ENCODE measurements around the gene TNFSF13B.
A peak's percentile ranks its signal among the peaks of the same experiment; 100 is the strongest.
"Not testable (repeated sequence)": the region's sequence is repeated elsewhere in the genome, so short reads cannot be mapped to it uniquely, and the experiment has no call there.

The TNFSF13B gene

DNA sequence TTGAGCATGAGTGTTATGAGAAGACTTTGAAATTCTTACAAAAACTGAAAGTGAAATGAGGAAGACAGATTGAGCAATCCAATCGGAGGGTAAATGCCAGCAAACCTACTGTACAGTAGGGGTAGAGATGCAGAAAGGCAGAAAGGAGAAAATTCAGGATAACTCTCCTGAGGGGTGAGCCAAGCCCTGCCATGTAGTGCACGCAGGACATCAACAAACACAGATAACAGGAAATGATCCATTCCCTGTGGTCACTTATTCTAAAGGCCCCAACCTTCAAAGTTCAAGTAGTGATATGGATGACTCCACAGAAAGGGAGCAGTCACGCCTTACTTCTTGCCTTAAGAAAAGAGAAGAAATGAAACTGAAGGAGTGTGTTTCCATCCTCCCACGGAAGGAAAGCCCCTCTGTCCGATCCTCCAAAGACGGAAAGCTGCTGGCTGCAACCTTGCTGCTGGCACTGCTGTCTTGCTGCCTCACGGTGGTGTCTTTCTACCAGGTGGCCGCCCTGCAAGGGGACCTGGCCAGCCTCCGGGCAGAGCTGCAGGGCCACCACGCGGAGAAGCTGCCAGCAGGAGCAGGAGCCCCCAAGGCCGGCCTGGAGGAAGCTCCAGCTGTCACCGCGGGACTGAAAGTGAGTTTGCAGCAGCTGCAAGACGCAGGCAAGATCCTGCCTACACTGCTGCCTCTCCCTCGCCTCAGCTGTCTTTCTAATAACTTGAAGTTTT is at the start of gene TNFSF13B:
TNFSF13B (plus strand) TSS at position 118 of the 728 bp plus-strand sequence; CDS start at position 296, 178 bp downstream.
- Mint-ChIP-seq H3K36me3 (peaks cover 1% of the 10 kb centered on the region), H3K27me3 (no peaks in the 10 kb centered on the region), H3K27ac (peak within 1 kb of the TSS; percentile 73), H3K9me3 (no peaks in the 10 kb centered on the region), H3K4me3 (peak within 1 kb of the TSS; percentile 69), H3K4me1 (peaks cover 34% of the 10 kb centered on the region)
- peak; percentile 88 for ATAC-seq

GRCh38 chr13:108220041-108220440 is 49.5 kb upstream of the TNFSF13B start:
- no peaks in the 10 kb centered on the region for H3K27me3 Mint-ChIP-seq
- no peaks in the 10 kb centered on the region for H3K9me3 Mint-ChIP-seq
- H3K36me3 Mint-ChIP-seq, result no peaks in the 10 kb centered on the region
- no peak for ATAC-seq
- H3K4me1 Mint-ChIP-seq, result peaks cover 42% of the 10 kb centered on the region
- H3K27ac Mint-ChIP-seq, result peak overlapping the region; percentile 97
- H3K4me3 Mint-ChIP-seq, result peak overlapping the region; percentile 15

- Mint-ChIP-seq H3K36me3 (no peaks in the 10 kb centered on the region), H3K4me1 (peaks cover 46% of the 10 kb centered on the region), H3K9me3 (no peaks in the 10 kb centered on the region), H3K27ac (no peak overlapping the region), H3K4me3 (no peak overlapping the region), H3K27me3 (no peaks in the 10 kb centered on the region)
- no peak for ATAC-seq
These were observed 45.6 kb upstream of the TNFSF13B start for GRCh38 chr13:108223687-108224503.

GRCh38 chr13:108225440-108225839 is 44.1 kb upstream of the TNFSF13B start:
- Mint-ChIP-seq H3K27me3 (no peaks in the 10 kb centered on the region), H3K4me3 (no peak overlapping the region), H3K27ac (peak overlapping the region; percentile 7), H3K9me3 (no peaks in the 10 kb centered on the region), H3K36me3 (peaks cover 13% of the 10 kb centered on the region), H3K4me1 (peaks cover 36% of the 10 kb centered on the region)
- ATAC-seq, result no peak

GRCh38 chr13:108226184-108226583 is 43.3 kb upstream of the TNFSF13B start:
- Mint-ChIP-seq H3K9me3 (no peaks in the 10 kb centered on the region), H3K4me1 (peaks cover 34% of the 10 kb centered on the region), H3K27ac (peak overlapping the region; percentile 7), H3K4me3 (no peak overlapping the region), H3K27me3 (no peaks in the 10 kb centered on the region), H3K36me3 (peaks cover 16% of the 10 kb centered on the region)
- ATAC-seq, result peak; percentile 50

GRCh38 chr13:108227651-108228272 is 41.8 kb upstream of the TNFSF13B start:
- Mint-ChIP-seq H3K4me1 (peaks cover 40% of the 10 kb centered on the region), H3K4me3 (no peak overlapping the region), H3K27ac (no peak overlapping the region), H3K36me3 (peaks cover 16% of the 10 kb centered on the region), H3K27me3 (no peaks in the 10 kb centered on the region), H3K9me3 (no peaks in the 10 kb centered on the region)
- ATAC-seq, result no peak

DNA sequence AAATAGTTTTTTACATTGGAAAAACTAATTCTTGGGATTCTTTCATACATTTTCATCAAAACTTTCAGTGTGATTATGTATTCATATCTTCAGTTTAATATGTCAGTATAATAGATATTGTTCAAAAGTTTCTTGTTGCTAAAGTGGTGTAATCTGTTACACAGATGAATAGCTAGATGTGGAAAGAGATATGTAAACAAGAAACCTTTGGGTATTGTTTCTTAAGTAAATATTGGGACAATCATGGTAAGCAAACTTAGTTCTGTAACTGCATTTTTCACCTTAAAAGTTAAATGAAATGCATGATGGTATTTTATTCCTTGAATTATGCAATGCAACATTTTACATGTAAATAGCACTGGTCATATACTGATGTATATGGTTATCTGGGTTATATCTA is 39.1 kb upstream of the TNFSF13B start:
- H3K4me3 Mint-ChIP-seq, result no peak overlapping the region
- no peak overlapping the region for H3K27ac Mint-ChIP-seq
- no peak for ATAC-seq
- H3K9me3 Mint-ChIP-seq, result no peaks in the 10 kb centered on the region
- H3K27me3 Mint-ChIP-seq, result no peaks in the 10 kb centered on the region
- H3K4me1 Mint-ChIP-seq, result peaks cover 28% of the 10 kb centered on the region
- peaks cover 24% of the 10 kb centered on the region for H3K36me3 Mint-ChIP-seq

- no peak overlapping the region for H3K27ac Mint-ChIP-seq
- peaks cover 23% of the 10 kb centered on the region for H3K9me3 Mint-ChIP-seq
- H3K27me3 Mint-ChIP-seq, result no peaks in the 10 kb centered on the region
- peak; percentile 55 for ATAC-seq
- no peak overlapping the region for H3K4me3 Mint-ChIP-seq
- peaks cover 14% of the 10 kb centered on the region for H3K4me1 Mint-ChIP-seq
- H3K36me3 Mint-ChIP-seq, result peaks cover 16% of the 10 kb centered on the region
These were observed 20.4 kb upstream of the TNFSF13B start for GRCh38 chr13:108249150-108249549.

- no peaks in the 10 kb centered on the region for H3K9me3 Mint-ChIP-seq
- H3K36me3 Mint-ChIP-seq, result peaks cover 21% of the 10 kb centered on the region
These were observed 12.3 kb upstream of the TNFSF13B start for GRCh38 chr13:108257248-108257647.

DNA sequence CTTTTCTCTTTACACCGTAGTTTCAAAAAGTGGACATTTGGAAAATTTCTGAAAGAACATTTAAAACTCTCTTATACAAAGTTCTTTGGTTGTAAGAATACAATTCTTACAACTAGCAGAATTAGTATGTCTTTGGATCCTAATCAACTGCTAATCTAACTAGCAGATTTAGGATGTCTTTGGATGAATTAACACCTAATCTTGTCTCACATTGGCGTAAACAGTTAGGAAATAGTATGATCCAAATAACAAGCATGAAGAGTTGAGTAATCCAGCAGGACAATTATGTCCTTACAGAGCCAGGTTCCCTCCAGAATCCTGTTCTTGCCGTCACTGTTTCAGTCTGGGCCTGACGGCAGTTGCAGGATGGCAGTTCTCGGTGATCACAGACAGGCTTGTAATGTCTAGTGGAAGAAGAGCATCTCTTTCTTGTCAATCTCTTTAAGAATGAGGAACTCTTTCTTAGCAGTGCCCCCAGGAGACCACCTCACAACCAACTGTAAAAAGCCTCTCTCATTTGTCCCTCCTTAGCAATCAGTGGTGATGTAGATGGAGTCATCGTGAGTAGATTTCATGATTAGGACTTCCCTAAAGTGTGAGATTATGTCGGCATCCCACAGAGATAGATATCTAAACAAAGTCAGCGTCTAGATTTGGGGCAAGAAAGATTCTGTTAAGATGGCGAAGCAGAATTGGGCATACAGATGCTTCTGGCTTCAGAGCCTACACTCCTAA is 5.7 kb upstream of the TNFSF13B start:
- no peak for ATAC-seq
- no peaks in the 10 kb centered on the region for H3K9me3 Mint-ChIP-seq
- H3K27me3 Mint-ChIP-seq, result no peaks in the 10 kb centered on the region
- H3K4me3 Mint-ChIP-seq, result no peak overlapping the region
- no peak overlapping the region for H3K27ac Mint-ChIP-seq
- peaks cover 18% of the 10 kb centered on the region for H3K4me1 Mint-ChIP-seq
- H3K36me3 Mint-ChIP-seq, result peaks cover 18% of the 10 kb centered on the region

More at GRCh38 chr13:108257248-108257647, 12.3 kb upstream of the TNFSF13B start:
- no peaks in the 10 kb centered on the region for H3K4me1 Mint-ChIP-seq
- no peak for ATAC-seq
- no peak overlapping the region for H3K27ac Mint-ChIP-seq
- no peaks in the 10 kb centered on the region for H3K27me3 Mint-ChIP-seq
- no peak overlapping the region for H3K4me3 Mint-ChIP-seq

DNA sequence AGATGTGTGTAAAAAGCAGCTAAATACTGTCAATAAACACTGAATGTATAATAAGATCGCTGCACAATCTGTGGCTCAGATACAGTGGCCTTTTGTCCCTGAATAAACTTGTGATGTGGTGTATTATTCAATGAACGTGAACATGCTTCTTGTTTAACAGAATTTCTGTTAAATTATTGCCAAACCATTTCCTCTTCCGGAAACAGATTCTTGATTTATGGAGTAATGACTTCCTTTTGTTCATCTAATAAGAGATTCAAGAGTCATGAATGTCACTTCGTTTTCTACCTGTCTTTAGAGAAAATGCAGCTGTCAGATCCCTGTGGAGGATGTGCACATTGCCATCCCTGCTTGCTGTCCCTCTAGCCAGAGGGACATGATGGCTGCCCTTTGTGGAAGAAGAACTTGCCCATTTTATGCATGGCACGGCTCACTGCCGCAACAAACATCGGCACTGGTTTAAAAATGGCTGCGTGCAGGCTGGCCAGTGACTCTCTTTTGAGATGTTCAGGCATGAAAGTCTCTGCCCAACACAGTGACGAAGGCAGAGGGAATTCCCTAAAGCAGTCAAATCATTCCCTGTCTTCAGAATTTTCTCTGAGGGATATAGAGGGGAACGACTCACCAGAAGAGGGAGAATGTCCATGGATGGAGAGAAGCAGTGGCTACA is 3.1 kb upstream of the TNFSF13B start:
- Mint-ChIP-seq H3K27me3 (no peaks in the 10 kb centered on the region), H3K36me3 (peaks cover 14% of the 10 kb centered on the region), H3K27ac (peak overlapping the region; percentile 32), H3K9me3 (no peaks in the 10 kb centered on the region), H3K4me1 (peaks cover 38% of the 10 kb centered on the region), H3K4me3 (peak overlapping the region; percentile 50)
- no peak for ATAC-seq

DNA sequence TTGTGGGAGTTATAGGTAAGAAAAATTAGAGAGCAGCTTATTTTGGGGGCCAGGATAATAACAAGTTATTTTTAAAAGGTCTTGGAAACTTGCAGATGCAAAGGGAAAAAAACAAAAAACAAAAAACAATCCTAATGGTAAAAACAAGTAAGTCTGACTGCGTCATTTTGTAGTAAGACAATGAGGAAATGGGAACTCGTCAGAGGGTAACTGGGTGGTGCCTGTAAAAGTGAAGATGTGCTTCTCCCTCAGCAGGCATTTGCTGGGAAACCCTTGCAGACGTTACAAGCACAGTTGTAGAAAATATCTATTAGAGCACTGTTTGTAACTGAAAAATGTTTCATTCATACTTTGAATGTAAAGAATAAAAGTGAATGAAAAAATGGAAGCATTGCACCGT is 2.2 kb upstream of the TNFSF13B start:
- Mint-ChIP-seq H3K27me3 (no peaks in the 10 kb centered on the region), H3K9me3 (no peaks in the 10 kb centered on the region), H3K36me3 (peaks cover 6% of the 10 kb centered on the region), H3K4me1 (peaks cover 38% of the 10 kb centered on the region), H3K27ac (peak overlapping the region; percentile 32), H3K4me3 (no peak overlapping the region)
- no peak for ATAC-seq

DNA sequence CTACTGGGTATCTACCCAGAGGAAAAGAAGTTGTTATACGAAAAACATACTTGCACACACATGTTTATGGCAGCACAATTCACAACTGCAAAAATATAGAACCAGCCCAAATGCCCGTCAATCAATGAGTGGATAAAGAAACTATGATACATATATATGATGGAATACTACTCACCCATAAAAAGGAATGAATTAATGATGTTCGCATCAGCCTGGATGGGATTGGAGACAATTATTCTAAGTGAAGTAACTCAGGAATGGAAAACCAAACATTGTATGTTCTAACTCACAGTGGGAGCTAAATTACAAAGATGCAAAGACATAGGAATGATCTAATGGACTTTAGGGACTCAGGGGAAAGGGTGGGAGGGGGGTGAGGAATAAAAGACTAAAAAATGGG is 1.7 kb upstream of the TNFSF13B start:
- H3K27ac Mint-ChIP-seq, H3K27me3 Mint-ChIP-seq, H3K4me3 Mint-ChIP-seq, ATAC-seq, H3K36me3 Mint-ChIP-seq, H3K9me3 Mint-ChIP-seq: not testable (repeated sequence)
- peaks cover 38% of the 10 kb centered on the region for H3K4me1 Mint-ChIP-seq

GRCh38 chr13:108268466-108269112 is 929 bp upstream of the TNFSF13B start:
- H3K4me3 Mint-ChIP-seq, result no peak overlapping the region
- no peak for ATAC-seq

More at GRCh38 chr13:108268466-108269112, 929 bp upstream of the TNFSF13B start:
- Mint-ChIP-seq H3K27me3 (no peaks in the 10 kb centered on the region), H3K4me1 (peaks cover 38% of the 10 kb centered on the region), H3K9me3 (no peaks in the 10 kb centered on the region), H3K27ac (peak overlapping the region; percentile 73), H3K36me3 (peaks cover 6% of the 10 kb centered on the region)

All from stimulated activated memory B cell treated with anti-CD40 and anti-IgM and Interleukin-4, amounts not matched to agents 10 μg/mL and 1 μg/mL and 100 μg/mL, for 72 hours (primary cell).